K562 (cell line): ENCODE results near the gene ALKBH2. TPM values are rescaled to one million over a fixed set of nuclear protein-coding genes. Genes with fewer than 3 reads are reported as not detected.

Experiments used
- ATAC-seq: fragments of 200-7000 bp; cut with Tn5 transposase; 3 replicates; pipeline ENCODE4 v1.9.1; 2020; ENCODE audit warnings: moderate library complexity
- BruUV-seq: library from RNA; stranded (reverse); fragments of 400-500 nt; replicated peaks from 2 replicates; lab custom pipeline; 2021; lab: Mats Ljungman, UMichigan
- CTCF ChIA-PET: fragments of 300-600 bp; formaldehyde crosslinking; extraction: SDS; loops from one replicate; lab custom pipeline; 2021; ENCODE audit warnings: low intra/inter-chr PET ratio; lab: Yijun Ruan, JAX
- POLR2A ChIA-PET: fragments of 300-600, 350-650 bp; sonication (Branson Sonifier 250); formaldehyde crosslinking; extraction: SDS; loops from one replicate; lab custom pipeline; 2021; ENCODE audit warnings: antibody characterized with exemption, inconsistent platforms; lab: Yijun Ruan, JAX
- DNase-seq, 4 experiments: peaks; one replicate each; pipeline versions ENCODE4 v3.0.0 to v3.0.0-alpha.2; 2011 to 2018; ENCODE audit warnings: low spot score in 3 of 4, mixed read lengths in 3 of 4; ENCODE audit errors: extremely low read depth in 1 of 4
- FAIRE-seq: peaks from 2 replicates; lab custom pipeline; 2011; peaks lifted over from hg19 to GRCh38; lab: Jason Lieb, UNC
- H2AFZ ChIP-seq: 2 replicates; pipeline ENCODE4 v1.6.0; 2011; ENCODE audit warnings: low read depth, low read length, control low read depth, inconsistent platforms
- H3K27ac ChIP-seq: fragments of 200-600 bp; 3 replicates; pipeline ENCODE4 v1.8.0; 2011; ENCODE audit warnings: low read depth, mild to moderate bottlenecking, control low read depth, inconsistent platforms, low read length, moderate library complexity, mixed read lengths; ENCODE audit errors: extremely low read depth
- H3K27me3 ChIP-seq, 2 experiments: fragments of 300-600 bp in 1 of 2; 2 replicates in 1 of 2; 3 replicates in 1 of 2; pipeline versions ENCODE4 v1.6.0 to v1.8.0; 2011; ENCODE audit warnings: inconsistent platforms in 2 of 2, low read length in 2 of 2, mild to moderate bottlenecking in 1 of 2, mixed read lengths in 1 of 2, moderate library complexity in 1 of 2; ENCODE audit not compliant: control insufficient read depth in 2 of 2, insufficient read depth in 2 of 2
- H3K36me3 ChIP-seq: fragments of 300-600 bp; 3 replicates; pipeline ENCODE4 v1.8.0; 2011; ENCODE audit warnings: mild to moderate bottlenecking, low read length, inconsistent platforms; ENCODE audit not compliant: control insufficient read depth, insufficient read depth
- H3K4me1 ChIP-seq, 2 experiments: fragments of 200-600 bp in 1 of 2; replicated peaks in 1 of 2; 2 replicates in 1 of 2; 3 replicates in 1 of 2; pipeline versions ENCODE4 v1.5.1 to v1.8.0; 2011; ENCODE audit warnings: inconsistent platforms in 2 of 2, low read length in 2 of 2, mild to moderate bottlenecking in 1 of 2, mixed read lengths in 1 of 2, moderate library complexity in 1 of 2; ENCODE audit not compliant: control insufficient read depth in 2 of 2, insufficient read depth in 2 of 2
- H3K4me2 ChIP-seq: 2 replicates; pipeline ENCODE4 v1.6.1; 2011; ENCODE audit warnings: low read length, control low read depth, inconsistent platforms, mixed read lengths; ENCODE audit not compliant: insufficient read depth
- H3K4me3 ChIP-seq: fragments of 200-600 bp; sonication (generic), shearing (Covaris generic); 2 replicates; pipeline ENCODE4 v1.5.1; 2016; ENCODE audit warnings: control low read depth, inconsistent platforms
- H3K79me2 ChIP-seq: fragments of 200-600 bp; 3 replicates; pipeline ENCODE4 v1.8.0; 2011; ENCODE audit warnings: low read length, inconsistent platforms; ENCODE audit not compliant: control insufficient read depth, insufficient read depth
- H3K9ac ChIP-seq, 2 experiments: 2 replicates each; pipeline versions ENCODE4 v1.6.0 to v1.6.1; 2011; ENCODE audit warnings: low read depth in 2 of 2, low read length in 2 of 2, control low read depth in 1 of 2, inconsistent platforms in 1 of 2, mild to moderate bottlenecking in 1 of 2, mixed read lengths in 1 of 2; ENCODE audit not compliant: insufficient read depth in 1 of 2
- H3K9me1 ChIP-seq: one replicate; pipeline ENCODE4 v1.6.0; 2011; ENCODE audit warnings: inconsistent platforms, mild to moderate bottlenecking, low read length, moderate library complexity; ENCODE audit not compliant: control insufficient read depth, insufficient read depth
- H3K9me3 ChIP-seq: replicated peaks from 2 replicates; pipeline ENCODE4 v1.5.1; 2011; ENCODE audit warnings: low read depth, low read length, inconsistent platforms; ENCODE audit not compliant: control insufficient read depth, insufficient read depth
- H4K20me1 ChIP-seq: replicated peaks from 2 replicates; pipeline ENCODE4 v1.6.1; 2011; ENCODE audit warnings: low read length, inconsistent platforms, mixed read lengths; ENCODE audit not compliant: control insufficient read depth, insufficient read depth
- BRD9 ChIP-seq: fragments of 450-650 bp; IDR thresholded peaks from 2 replicates; pipeline ENCODE4 v1.6.1; 2018; ENCODE audit warnings: low read depth; ENCODE audit not compliant: partially characterized antibody
- ERF ChIP-seq: fragments of 450-650 bp; formaldehyde crosslinking; IDR thresholded peaks from 2 replicates; pipeline ENCODE4 v1.4.0; 2020; ENCODE audit warnings: mild to moderate bottlenecking, mixed read lengths
- GATA2 ChIP-seq: sonication (generic); formaldehyde crosslinking; IDR thresholded peaks from 2 replicates; pipeline ENCODE4 v1.4.0; 2020; ENCODE audit warnings: mild to moderate bottlenecking, missing genetic modification reagents
- MTF1 ChIP-seq: fragments of 250-450 bp; sonication (Bioruptor Pico); IDR thresholded peaks from 2 replicates; pipeline ENCODE4 v1.9.0; 2021; ENCODE audit warnings: moderate library complexity, mild to moderate bottlenecking, inconsistent platforms, borderline replicate concordance
- MYNN ChIP-seq, 2 experiments: sonication (generic); formaldehyde crosslinking in 1 of 2; IDR thresholded peaks; 2 replicates each; pipeline versions ENCODE4 v1.5.0 to v1.6.1; 2016 to 2020; ENCODE audit warnings: antibody characterized with exemption in 1 of 2, missing genetic modification reagents in 1 of 2
- NKRF ChIP-seq: fragments of 450-650 bp; IDR thresholded peaks from 2 replicates; pipeline ENCODE4 v1.6.1; 2016; ENCODE audit warnings: borderline replicate concordance
- POLR2B ChIP-seq: fragments of 450-650 bp; IDR thresholded peaks from 2 replicates; pipeline ENCODE4 v1.6.1; 2018; ENCODE audit warnings: low read depth; ENCODE audit not compliant: partially characterized antibody
- ZNF3 ChIP-seq: fragments of 250-450 bp; sonication (Bioruptor Pico); IDR thresholded peaks from 2 replicates; pipeline ENCODE4 v1.5.0; 2021; ENCODE audit warnings: mild to moderate bottlenecking, moderate library complexity
- ZNF75A ChIP-seq: fragments of 450-650 bp; formaldehyde crosslinking; IDR thresholded peaks from 2 replicates; pipeline ENCODE4 v1.4.0; 2020; ENCODE audit warnings: mild to moderate bottlenecking
- WGBS: fragments of 100-300 bp; shearing (Covaris generic); methylation state at CpG from one replicate; pipeline ENCODE4 v1.1.6; 2016; ENCODE audit warnings: low coverage, mixed read lengths; ENCODE audit not compliant: insufficient coverage; ENCODE audit errors: missing lambda C conversion rate; 5-methylcytosine and 5-hydroxymethylcytosine counted together
- in situ Hi-C: fragments of 300-500 bp; cut with MboI; formaldehyde crosslinking; loops from 4 replicates; pipeline ENCODE4 v1.15.0; 2018; ENCODE audit warnings: inconsistent platforms, mixed read lengths
- intact Hi-C: fragments of 100-400 bp; cut with micrococcal nuclease; formaldehyde crosslinking; loops from 2 replicates; pipeline ENCODE4 v1.14.2; 2022
- polyA plus RNA-seq, 8 experiments: library from polyadenylated mRNA; depleted of rRNA in 4 of 8; stranded (reverse) in 5 of 8; unstranded in 3 of 8; fragments of >200 nt; fragmentation: Nextera tagmentation in 2 of 8; fragmentation: Illumina TruSeq in 1 of 8; extraction: Ambion mirVana in 2 of 8; extraction: Trizol in 1 of 8; gene quantifications; 2 replicates each; pipeline versions ENCODE4 v1.2.1 to v1.2.3, GENCODE V29; 2011 to 2014; ENCODE audit warnings: inconsistent platforms in 1 of 8, missing spikeins in 1 of 8
- total RNA-seq, 7 experiments: library from RNA; depleted of rRNA in 6 of 7; stranded (reverse); fragments of >200 nt in 6 of 7; fragmentation: Illumina TruSeq in 2 of 7; extraction: Trizol in 2 of 7; gene quantifications; 2 replicates each; pipeline versions ENCODE4 v1.2.1 to v1.2.3, GENCODE V29; 2011 to 2021; ENCODE audit warnings: low replicate concordance in 1 of 7
- TF ChIP-seq, protein P1 (sequence below): fragments of 150-350 bp; IDR thresholded peaks from 2 replicates; pipeline ENCODE4 v1.6.1; 2014; ENCODE audit warnings: low read depth, mild to moderate bottlenecking, low read length, borderline replicate concordance
- TF ChIP-seq, protein P2 (sequence below): fragments of 450-650 bp; IDR thresholded peaks from 2 replicates; pipeline ENCODE4 v1.7.1; 2018; ENCODE audit warnings: mild to moderate bottlenecking, low read depth; ENCODE audit not compliant: partially characterized antibody

ALKBH2 gene
- total and polyA plus RNA-seq, 9 of the 15 experiments (the other 6 are each of a cell fraction or from before 2014, with no cell fraction given) = 5.9 to 56.1 (median 41.9) TPM

DNA sequence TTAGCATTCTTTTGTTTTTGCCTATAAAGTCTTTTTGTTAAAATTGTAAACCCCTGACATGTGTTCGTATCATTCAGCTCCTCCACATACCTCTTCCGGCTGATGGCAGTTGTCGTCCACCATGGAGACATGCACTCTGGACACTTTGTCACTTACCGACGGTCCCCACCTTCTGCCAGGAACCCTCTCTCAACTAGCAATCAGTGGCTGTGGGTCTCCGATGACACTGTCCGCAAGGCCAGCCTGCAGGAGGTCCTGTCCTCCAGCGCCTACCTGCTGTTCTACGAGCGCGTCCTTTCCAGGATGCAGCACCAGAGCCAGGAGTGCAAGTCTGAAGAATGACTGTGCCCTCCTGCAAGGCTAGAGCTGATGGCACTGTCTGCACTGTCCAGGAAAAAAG is 7.7 kb downstream of the ALKBH2 start (continued):
- TF ChIP-seq, protein P1, sequence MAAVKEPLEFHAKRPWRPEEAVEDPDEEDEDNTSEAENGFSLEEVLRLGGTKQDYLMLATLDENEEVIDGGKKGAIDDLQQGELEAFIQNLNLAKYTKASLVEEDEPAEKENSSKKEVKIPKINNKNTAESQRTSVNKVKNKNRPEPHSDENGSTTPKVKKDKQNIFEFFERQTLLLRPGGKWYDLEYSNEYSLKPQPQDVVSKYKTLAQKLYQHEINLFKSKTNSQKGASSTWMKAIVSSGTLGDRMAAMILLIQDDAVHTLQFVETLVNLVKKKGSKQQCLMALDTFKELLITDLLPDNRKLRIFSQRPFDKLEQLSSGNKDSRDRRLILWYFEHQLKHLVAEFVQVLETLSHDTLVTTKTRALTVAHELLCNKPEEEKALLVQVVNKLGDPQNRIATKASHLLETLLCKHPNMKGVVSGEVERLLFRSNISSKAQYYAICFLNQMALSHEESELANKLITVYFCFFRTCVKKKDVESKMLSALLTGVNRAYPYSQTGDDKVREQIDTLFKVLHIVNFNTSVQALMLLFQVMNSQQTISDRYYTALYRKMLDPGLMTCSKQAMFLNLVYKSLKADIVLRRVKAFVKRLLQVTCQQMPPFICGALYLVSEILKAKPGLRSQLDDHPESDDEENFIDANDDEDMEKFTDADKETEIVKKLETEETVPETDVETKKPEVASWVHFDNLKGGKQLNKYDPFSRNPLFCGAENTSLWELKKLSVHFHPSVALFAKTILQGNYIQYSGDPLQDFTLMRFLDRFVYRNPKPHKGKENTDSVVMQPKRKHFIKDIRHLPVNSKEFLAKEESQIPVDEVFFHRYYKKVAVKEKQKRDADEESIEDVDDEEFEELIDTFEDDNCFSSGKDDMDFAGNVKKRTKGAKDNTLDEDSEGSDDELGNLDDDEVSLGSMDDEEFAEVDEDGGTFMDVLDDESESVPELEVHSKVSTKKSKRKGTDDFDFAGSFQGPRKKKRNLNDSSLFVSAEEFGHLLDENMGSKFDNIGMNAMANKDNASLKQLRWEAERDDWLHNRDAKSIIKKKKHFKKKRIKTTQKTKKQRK = no peak

GRCh38 chr12:109084425-109084824 is 8.8 kb downstream of the ALKBH2 start:
- Histone ChIP-seq H3K4me1 (no peaks in the 10 kb centered on the region), H3K9ac (no peak overlapping the region), H3K79me2 (no peaks in the 10 kb centered on the region), H3K9me3 (no peaks in the 10 kb centered on the region; the same call in 1 of the 2 replicates), H3K9me1 (no peaks in the 10 kb centered on the region), H3K27me3 (no peaks in the 10 kb centered on the region), H3K4me2 (no peak overlapping the region), H3K27ac (no peak overlapping the region), H2AFZ (no peak overlapping the region), H3K36me3 (peaks cover 51% of the 10 kb centered on the region; the same call in 2 of the 3 replicates), H3K4me3 (no peak overlapping the region), H4K20me1 (no peaks in the 10 kb centered on the region)
- in situ Hi-C loops (no loop called here), intact Hi-C loops (no loop called here)
- DNase-seq = no peak
- CTCF ChIA-PET = no interaction called here
- FAIRE-seq = peak; percentile 19
- POLR2A ChIA-PET = interaction anchor here (1.4 kb wide), 1 partner anchor 22 kb away, joined by 5 read pairs; no protein-coding TSS in a partner anchor
- no peak for ATAC-seq
- BruUV-seq = no TSS peak
- WGBS = 88% methylated on average over 2 of the region's 2 CpGs
- TF ChIP-seq GATA2 (CRISPR knock-in tag) = no peak
- TF ChIP-seq ERF (CRISPR knock-in tag) = no peak
- no peak for TF ChIP-seq BRD9
- TF ChIP-seq, protein P2, sequence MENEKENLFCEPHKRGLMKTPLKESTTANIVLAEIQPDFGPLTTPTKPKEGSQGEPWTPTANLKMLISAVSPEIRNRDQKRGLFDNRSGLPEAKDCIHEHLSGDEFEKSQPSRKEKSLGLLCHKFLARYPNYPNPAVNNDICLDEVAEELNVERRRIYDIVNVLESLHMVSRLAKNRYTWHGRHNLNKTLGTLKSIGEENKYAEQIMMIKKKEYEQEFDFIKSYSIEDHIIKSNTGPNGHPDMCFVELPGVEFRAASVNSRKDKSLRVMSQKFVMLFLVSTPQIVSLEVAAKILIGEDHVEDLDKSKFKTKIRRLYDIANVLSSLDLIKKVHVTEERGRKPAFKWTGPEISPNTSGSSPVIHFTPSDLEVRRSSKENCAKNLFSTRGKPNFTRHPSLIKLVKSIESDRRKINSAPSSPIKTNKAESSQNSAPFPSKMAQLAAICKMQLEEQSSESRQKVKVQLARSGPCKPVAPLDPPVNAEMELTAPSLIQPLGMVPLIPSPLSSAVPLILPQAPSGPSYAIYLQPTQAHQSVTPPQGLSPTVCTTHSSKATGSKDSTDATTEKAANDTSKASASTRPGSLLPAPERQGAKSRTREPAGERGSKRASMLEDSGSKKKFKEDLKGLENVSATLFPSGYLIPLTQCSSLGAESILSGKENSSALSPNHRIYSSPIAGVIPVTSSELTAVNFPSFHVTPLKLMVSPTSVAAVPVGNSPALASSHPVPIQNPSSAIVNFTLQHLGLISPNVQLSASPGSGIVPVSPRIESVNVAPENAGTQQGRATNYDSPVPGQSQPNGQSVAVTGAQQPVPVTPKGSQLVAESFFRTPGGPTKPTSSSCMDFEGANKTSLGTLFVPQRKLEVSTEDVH = no peak
- no peak for TF ChIP-seq NKRF
- no peak for TF ChIP-seq POLR2B
- TF ChIP-seq ZNF75A = no peak
- no peak for TF ChIP-seq ZNF3 (CRISPR knock-in tag)
- no peak for TF ChIP-seq MYNN (IDR thresholded peaks at IDR 0.05)
- TF ChIP-seq MYNN (CRISPR knock-in tag; IDR thresholded peaks at IDR 0.05) = no peak
- TF ChIP-seq MTF1 (CRISPR knock-in tag) = no peak
